ENCODE results near the gene ZDHHC14.

The ZDHHC14 gene

DNA sequence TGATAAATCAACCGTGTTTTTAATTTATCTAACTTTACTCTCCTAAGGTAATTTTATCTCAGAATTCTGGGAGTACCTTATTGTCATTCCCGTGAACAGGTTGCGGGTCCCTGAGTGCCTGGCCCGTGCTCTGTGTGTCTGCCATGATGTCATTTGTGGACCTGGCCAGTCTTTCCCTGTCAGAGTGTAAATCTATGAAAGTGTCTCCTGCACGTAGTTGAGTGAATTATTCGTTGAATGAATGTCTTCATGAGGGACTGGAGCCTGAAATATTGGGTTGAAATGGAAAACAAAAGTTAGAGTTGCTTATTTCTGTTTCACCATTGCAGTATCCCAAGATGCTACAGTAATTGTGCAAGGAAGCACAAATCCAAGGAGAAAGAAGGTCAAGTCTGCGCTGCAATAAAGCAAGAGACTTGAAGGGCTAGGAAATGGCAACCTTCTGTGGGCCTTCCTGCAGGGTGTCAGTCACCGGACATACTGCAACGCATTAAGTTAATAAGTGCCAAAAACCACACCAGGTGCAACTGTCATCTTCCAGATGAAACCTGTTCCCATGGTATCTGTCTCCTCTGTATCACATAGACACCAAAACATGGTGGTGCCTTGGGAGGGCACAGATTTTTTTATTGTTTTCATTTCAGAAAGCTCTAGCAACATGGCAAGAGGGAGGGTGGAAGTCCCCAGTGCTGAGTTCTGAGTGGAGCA, 135.5 kb downstream of the ZDHHC14 start:
- no peak for DNase-seq (ENCODE audit: low read depth, low spot score)

DNA sequence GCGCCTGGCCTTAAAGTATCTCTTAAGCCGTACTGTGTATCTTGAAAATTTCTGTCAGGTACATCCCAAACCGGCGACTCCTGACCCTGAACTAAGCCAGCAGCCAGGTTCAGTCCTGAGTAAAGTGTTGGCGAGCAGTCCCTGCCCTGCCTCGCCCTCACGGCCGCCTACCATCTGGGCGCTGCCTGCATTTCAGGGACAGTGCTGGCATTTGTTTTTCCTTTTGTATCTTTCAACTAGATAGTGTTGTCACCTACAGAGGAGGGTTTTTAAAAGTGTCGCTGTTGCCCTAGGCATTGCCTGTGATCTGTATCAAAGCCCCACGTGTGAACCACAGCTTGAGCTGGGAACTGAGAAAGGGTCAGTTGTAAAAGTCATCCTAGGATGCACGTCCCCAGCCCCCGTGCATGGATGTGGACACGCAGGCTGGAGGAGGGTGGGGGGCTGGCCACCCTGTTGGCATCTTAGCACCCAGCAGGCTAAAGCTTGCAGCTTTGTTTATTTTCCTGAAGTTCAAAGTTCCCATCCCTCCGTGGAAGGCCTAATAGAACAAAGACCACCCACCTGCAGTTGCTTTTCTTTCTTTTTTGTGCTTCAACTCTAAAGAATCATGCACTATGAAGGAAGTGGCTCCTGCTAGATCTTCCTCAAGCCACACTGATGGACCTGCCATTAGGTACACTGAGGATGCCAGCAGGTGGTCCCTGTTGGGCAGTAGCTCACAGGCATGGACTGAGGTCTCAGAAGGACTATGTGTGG, 136.8 kb downstream of the ZDHHC14 start:
- no peak for DNase-seq (ENCODE audit: low read depth, low spot score)

DNA sequence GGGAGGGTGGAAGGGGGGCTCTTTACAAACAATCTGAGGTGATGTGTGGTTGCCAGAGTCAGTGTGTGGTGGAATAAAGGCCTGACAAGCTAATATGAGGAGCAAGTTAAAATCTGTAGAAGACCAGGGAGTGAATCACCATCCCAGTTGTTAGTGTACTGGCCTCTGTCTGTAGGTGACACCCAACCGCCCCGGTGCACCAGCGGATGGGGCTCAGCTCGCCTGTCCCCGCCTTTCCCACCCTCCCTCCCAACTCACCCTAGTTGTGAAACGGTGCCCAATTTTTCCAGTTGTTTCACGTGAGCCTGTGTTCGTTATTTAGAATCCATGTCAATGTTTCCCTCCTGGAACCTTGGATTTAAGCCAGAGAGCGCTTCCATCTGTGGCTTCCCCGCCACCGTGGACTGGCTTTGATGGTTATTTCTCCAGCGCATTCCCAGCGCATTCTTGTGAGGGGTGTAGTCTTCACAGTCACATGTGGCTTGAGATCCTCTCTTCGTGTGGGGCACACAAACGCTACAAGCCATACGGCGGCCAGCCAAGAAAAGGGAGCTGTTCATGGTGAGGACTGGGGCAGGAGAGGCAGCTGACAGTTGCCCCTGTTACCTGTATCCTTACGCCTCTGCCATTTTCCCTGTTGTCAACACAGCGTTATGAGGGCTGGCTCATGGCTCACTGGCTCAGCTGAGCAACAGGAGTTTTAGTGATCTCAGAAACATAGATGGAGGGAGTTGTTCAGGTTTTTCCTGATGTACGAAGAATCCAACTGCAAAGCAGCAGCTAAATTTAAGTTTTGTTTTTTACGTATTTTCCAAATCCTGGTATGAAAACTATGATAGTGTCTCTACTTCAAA, 137.6 kb downstream of the ZDHHC14 start:
- DNase-seq (ENCODE audit: low read depth, low spot score) = peak; percentile 38

DNA sequence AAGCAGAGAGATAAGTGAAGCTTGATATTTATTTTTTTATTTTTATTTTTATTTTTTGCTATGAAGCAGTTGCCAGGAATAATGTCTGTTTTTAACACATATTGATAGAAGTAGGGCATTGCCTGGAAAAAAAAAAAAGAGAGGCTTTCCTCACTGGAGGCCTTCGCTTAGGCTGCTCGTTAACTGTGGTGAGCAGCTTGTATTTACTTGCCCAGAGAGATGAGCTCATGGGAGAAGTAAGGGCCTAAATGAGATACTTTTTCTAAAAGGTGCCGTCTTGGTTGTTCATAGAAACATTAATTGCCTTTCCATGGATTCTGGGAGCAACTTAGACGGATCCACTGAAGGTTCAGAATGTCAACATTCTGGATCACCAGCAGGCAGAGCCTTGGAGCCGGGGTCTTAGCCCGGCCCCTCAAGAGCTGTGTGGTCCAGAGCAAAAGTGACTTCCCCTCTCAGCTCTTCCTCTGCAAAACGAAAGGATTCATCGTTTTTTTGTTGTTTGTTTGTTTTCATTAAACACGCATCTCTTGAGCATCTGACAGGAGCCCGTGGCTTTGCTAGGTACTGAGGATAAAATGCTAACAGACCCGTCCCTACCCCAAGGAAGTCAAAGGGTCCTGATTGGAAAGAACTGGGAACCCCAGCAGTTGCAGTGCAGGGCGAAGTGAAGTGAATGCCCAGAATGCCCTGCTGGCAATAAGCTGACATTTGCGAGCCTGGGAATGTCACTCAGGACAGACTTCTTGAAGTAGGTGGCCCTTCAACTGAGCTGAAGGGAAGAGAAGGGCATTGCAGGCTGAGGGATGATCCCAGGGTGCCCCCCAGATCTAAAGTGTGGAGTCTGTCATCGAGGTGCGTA, 138.5 kb downstream of the ZDHHC14 start:
- no peak for DNase-seq (ENCODE audit: low read depth, low spot score)

DNA sequence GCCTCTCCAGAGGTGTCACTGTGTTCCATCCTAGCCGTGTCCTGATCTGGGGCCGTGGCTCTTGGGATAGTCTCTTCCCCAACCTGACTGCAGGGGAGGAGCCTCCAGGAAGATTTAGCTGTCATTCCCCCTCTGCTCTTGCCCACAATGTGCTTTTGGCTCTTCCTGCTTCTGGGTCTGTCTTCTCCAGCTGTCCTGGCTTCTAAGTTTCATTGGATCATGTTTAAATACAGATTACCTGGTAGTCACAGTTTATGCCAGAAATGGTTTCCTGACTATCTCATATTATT, 139.1 kb downstream of the ZDHHC14 start:
- no peak for DNase-seq (ENCODE audit: low read depth, low spot score)

DNA sequence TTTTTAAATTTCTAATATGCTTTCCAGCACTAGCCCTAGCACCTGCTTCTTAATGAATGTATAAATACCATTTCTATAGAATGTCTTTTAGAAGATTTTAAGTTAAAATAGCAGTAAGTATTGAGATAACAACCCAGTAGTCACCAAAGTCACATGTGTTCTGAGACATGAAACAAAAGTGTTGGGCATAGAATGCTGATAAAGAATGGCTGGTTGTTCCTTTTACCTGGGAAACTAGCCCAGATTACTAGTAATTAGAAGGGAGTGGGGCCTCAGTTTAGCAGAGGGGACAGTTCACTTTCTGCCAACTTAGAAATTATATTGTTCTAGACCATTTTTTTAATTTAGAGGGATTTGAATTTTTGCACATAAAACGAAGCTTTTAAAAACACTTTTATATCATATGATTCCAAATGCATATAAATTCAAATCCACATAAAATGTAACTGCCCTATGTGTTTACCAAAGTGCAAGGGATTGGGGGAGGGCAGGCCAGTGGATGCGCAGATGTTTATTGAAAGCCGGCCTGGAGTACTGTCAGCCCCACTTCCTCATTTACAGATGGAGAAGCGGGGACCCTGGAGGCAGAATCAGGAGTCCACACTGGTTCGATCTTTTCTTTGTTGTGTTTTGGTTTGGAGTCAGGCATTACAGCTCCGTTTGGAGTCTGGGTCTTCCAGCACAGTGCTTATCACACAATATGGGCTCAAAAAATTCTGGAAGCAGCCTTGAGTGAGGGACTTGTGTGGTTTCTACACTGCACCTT, 139.8 kb downstream of the ZDHHC14 start:
- no peak for DNase-seq (ENCODE audit: low read depth, low spot score)

DNA sequence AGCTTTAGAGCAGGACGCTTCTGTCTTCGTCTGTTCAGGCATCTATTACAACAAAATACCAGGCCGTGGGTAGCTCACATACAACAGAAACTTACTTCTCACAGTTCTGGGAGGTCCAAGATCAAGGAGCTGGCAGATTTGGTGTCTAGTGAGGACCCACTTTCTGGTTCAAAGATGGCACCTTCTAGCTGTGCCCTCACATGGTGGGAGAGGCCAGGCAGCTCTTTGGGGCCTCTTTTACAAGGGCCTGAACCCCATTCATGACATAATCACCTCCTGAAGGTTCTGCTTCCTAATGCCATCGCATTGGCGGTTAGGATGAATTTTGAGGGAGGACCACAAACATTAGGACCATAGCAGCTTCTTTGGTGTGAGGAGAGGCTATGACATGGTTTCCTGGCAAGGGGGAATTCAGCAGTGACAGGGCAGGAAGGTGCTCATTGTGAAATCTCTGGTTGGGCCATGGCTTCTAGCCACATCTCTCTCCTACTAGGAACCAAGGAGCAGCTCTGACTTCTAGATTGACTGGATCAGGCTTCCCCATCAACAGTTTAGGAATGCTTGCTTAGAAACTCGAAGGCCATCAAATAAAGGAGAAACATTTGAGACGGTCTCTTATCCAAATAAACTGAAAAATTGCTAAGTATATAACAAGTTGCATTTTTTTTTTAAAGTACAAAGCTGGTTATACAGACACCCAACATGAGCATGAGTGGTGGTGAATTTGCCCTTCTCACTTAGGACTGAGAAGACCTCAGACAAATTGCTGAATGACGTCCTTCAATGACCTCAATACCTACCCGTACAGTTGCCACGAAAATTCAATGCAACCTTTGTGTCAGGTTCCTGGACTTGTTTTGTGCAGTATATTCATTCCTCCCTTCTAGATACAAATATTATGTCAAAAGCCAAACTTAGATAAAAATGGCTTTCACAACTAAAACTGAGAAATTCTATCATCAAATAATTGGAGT, 140.7 kb downstream of the ZDHHC14 start:
- DNase-seq (ENCODE audit: low read depth, low spot score) = no peak

DNA sequence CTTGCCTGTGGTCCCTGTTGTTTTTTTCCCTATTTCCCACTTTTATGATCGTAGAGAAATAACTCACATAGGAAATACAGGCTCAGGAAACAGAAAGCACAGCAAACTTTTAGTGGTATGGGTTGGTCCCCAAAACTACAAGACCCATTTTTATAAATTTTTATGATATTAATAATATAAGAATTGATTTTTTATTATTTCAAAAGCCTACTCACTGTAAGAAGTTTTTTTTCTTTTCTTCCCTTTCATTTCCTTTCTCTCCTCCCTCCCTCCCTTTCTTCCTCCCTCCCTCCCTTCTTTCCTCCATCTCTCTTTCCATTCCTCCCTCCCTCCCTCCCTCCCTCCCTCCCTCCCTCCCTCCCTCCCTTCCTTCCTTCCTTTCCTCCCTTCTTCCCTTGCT, 141.5 kb downstream of the ZDHHC14 start:
- no peak for DNase-seq (ENCODE audit: low read depth, low spot score)

DNA sequence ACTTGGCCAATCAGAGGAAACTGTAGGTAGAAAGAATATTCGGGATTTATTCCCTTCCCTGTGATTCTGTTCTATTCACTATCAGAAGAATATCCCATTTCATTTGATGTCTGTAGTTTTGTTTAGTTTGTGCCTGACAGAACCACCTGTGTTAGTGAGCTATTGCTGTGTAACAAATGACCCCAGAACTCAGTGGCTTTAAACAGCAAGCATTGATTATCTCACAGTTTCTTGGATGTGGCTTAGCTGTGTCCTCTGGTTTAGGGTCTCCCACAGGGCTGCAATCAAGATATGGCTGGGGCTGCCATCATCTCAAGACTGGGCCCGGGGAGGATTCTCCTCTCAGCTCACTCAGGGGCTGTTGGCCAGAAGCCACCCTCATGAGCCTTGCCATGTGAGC, 143.7 kb downstream of the ZDHHC14 start:
- no peak for DNase-seq (ENCODE audit: low read depth, low spot score)

DNA sequence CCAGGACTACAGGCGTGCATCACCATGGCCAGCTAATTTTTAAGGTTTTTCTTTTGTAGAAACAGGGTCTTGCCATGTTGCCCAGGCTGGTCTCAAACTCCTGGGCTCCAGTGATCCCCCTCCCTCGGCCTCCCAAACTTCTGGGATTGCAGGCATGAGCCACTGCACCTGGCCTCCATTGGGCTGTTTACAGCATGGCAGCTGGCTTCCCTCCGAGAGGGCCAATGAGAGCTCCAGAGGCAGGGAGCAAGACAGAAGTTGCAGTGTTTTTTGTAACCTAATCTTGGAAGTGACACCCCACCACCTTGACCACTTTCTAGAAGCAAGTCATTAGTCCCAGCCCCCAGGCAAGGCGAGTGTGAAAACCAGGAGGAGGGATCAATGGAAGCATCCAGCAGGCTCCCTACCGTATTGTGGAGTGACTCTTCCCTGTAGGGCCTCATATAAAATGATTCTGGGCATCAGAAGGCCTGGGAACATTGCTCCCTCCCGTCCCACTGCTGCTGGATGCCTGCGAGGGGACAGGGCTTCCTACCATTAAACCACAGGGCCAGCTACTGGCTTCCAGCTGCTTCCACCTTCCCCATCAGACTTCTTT, 144.4 kb downstream of the ZDHHC14 start:
- no peak for DNase-seq (ENCODE audit: low read depth, low spot score)

DNA sequence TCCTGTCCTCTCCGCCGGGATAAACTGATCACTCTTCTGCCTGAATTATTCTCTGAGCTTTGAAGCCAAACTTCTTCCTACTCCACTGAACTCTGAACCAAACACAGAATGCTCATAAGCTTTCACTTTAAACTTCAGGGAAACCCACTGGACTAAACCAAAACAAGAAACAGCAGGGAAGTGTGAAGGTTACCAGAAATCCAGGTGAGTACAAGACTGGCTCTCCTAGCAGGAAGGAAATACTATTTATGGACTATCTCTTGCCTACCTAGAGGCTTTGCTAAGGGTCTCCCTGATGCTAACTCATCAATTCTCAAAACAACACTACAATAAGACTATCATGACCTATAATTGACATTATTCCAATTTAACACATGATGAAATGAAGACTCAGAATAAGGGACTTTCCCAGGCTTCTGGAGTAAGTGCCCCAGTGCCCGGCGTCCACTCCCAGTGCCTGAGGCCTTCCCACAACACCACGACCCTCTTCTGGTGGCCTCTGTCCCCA, 145.0 kb downstream of the ZDHHC14 start:
- DNase-seq (ENCODE audit: low read depth, low spot score) = no peak

DNA sequence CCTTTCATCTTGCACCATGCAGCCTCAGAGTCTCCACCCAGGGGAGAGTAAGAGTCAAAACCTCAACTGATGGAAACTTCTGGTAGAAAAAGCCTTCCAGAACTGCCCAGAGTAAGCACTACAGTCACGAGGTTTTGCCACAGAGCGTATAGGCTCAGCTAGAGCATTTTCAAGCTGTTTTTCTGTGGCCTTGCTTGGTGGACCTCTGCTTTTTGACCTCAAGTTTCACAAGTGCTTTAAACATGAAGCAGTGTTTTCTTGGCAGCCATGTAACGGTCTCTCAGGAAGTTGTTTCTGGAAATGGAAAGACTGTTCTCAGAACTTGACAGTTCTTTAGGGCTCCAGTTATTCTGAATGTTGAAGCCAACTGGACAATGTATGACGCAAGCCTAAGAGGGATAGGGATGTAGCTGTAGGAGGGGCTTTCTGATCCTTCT, 146.5 kb downstream of the ZDHHC14 start:
- DNase-seq (ENCODE audit: low read depth, low spot score) = no peak

DNA sequence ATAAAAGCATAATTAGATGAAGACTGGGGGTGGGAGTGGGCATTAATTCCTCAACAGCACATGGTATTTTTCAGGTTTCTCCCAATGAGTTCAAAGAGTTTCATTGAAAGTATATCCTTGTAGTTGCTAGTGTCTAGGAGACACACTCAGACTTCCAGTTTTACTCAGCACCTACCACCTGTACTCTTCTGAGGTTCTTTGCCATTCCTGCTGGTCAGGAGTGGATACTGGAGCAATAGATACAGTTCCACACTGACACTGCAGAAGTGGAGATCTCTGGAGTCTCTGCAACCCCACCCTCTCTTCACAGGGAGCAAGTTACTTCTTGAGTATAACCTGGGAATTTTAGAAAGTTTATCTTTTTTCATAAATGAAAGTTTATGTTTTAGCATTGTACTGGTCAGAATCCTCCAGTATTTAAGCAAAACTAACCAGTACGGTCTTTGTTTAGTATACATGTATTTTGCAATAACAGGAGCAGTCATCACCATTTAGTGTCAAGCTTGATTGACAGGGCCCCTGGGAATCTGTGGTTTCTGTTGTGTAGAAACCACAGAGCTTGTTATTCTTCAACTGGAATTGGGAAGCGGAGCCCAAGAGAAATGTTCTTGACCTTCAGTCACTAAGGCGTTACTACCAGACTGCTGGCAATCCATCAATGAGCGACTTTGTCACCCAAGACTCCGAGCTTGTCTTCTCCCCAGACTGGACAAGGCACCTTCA, 148.1 kb downstream of the ZDHHC14 start:
- peak; percentile 75 for DNase-seq (ENCODE audit: low read depth, low spot score)

DNA sequence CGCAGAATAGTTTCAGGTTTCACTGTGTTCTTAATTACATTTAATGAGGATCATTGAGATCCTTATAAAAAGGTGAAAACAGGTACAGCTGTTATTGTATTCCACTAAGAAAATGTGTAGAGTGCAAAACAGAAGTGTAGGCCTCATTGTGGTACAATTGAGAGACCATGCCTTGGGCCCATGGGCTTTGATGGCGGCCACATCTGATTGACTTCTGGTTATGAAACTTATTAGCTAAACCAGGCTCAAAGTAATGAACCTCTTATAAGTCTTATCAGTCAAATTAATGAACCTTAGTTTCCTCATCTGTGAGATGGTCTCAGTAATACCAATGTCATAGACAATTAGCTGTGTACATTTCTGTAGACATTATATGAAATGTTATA, 148.7 kb downstream of the ZDHHC14 start:
- DNase-seq (ENCODE audit: low read depth, low spot score) = no peak

DNA sequence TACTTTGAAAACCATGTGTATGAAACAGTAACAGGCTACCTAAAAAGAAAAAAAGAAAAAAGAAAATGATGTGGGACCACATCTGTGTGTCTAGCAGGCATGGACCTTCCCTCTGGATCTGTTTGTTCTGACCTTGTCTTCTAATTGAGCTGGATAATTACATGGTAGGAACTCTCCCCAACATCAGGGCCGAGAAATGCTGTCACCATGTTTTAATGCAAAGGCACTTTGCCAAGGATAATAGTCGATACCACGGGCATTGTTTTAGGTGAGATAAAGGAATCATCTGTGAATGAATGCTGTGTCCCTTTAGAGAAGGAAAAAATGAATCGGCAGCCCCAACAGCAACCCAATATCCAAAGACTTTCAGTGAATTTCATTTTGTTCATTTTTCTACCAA, 149.1 kb downstream of the ZDHHC14 start:
- no peak for DNase-seq (ENCODE audit: low read depth, low spot score)

DNA sequence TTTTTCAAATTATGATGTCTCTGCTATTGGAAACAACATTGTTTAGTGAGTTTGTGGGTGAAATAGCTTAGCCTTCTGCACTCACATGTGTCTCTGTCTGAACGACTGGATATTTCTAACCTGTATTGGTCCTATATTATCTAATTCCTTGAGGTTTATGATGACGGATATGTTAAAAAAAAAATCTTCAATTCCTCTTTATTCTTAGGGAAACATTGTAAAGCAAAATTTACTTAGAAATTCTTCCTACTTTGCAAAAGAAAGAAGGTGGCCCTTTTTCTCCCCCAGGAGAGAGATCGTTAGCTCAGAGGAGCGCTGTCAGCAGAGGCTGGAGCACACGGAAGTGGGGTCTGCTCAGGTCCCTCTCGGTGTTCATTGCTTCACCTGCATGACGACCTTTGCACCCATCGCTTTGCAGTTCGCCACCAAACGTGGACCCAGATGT, 149.8 kb downstream of the ZDHHC14 start:
- no peak for DNase-seq (ENCODE audit: low read depth, low spot score)

DNA sequence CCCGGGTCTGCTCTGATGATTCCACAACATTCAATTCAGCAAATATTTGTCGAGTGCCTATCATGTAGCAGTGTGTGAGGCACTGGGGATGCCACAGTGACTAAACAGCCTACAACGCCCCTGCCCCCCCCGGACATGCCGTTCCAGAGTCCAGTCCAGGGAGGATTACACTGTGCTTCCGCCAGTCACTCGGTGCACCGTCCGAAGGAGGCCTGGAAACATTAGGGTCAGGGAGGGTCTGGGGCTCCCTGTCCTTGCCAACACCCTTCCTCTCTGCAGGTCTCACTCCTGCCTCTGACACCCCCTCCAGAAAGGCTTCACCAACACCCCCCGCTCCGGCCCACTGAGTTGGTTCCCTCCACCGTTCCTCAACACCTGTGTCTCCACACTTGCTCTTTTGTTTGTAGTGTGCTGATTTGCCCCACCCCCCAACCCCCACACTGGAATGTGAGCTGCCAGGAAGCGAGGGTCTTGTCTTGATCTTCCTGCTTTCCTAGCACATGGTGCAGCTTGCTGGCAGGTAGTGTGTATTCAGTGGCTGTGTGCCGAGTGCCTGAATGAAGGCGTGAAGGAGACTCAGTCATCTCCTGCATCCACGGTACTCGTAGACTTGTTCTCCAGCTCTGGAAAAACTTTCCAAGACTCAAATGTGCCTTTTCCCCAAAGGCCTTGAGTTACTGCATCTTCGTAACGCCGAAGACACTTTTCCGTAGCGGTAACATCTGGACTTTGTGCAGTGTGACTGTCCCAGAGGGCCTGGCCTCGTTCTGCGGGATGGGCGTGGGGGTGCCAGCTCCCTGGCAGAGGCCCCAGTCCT, 150.4 kb downstream of the ZDHHC14 start:
- DNase-seq (ENCODE audit: low read depth, low spot score) = no peak

DNA sequence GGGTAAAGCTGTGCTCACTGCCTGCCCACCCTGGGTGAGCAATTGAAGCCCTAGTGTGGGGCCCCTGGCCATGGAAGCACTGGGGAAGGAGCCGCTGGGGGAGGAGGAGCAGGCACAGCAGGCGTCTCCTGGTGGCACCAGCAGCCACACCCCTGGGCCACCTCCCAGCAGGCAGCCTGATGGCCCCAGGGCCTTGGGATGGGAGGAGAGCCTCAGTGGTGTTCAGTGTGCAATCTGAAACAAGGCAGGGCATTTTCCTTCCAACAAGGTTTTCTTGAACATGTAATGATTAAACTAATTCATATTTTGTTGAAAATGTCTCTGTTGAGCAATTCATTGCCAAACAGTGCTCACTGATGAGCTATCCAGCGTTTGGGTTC, 151.0 kb downstream of the ZDHHC14 start:
- no peak for DNase-seq (ENCODE audit: low read depth, low spot score)

Measured in astrocyte of the hippocampus (primary cell).